ENCODE data around the gene ANKS1B.
"Not testable (repeated sequence)": the region's sequence is repeated elsewhere in the genome, so short reads cannot be mapped to it uniquely, and the experiment has no call there.

ANKS1B gene

GRCh38 chr12:99707883-99708282 lies 276.9 kb downstream of the ANKS1B start:
- no peak for DNase-seq (ENCODE audit: low read depth in 2 of 2, low spot score in 1 of 2)

- no peak for DNase-seq (ENCODE audit: low read depth in 2 of 2, low spot score in 1 of 2)
These were observed 277.8 kb downstream of the ANKS1B start for GRCh38 chr12:99706736-99707473.

GRCh38 chr12:99704458-99704857 lies 280.3 kb downstream of the ANKS1B start:
- DNase-seq (ENCODE audit: low read depth in 2 of 2, low spot score in 1 of 2), result no peak

GRCh38 chr12:99704036-99704435 lies 280.7 kb downstream of the ANKS1B start:
- DNase-seq (ENCODE audit: low read depth in 2 of 2, low spot score in 1 of 2), result no peak

- no peak for DNase-seq (ENCODE audit: low read depth in 2 of 2, low spot score in 1 of 2)
These were observed 284.7 kb downstream of the ANKS1B start for GRCh38 chr12:99700032-99700431.

- no peak for DNase-seq (ENCODE audit: low read depth in 2 of 2, low spot score in 1 of 2)
These were observed 289.7 kb downstream of the ANKS1B start for GRCh38 chr12:99695050-99695449.

GRCh38 chr12:99686142-99686541 lies 298.6 kb downstream of the ANKS1B start:
- DNase-seq (ENCODE audit: low read depth in 2 of 2, low spot score in 1 of 2), result no peak

GRCh38 chr12:99680276-99680675 lies 304.5 kb downstream of the ANKS1B start:
- DNase-seq (ENCODE audit: low read depth in 2 of 2, low spot score in 1 of 2), result no peak

GRCh38 chr12:99670635-99671034 lies 314.1 kb downstream of the ANKS1B start:
- no peak for DNase-seq (ENCODE audit: low read depth in 2 of 2, low spot score in 1 of 2)

- no peak for DNase-seq (ENCODE audit: low read depth in 2 of 2, low spot score in 1 of 2)
These were observed 325.9 kb downstream of the ANKS1B start for GRCh38 chr12:99658671-99659349.

- DNase-seq (ENCODE audit: low read depth in 2 of 2, low spot score in 1 of 2), result no peak
These were observed 335.2 kb downstream of the ANKS1B start for GRCh38 chr12:99649551-99649950.

GRCh38 chr12:99648183-99648582 lies 336.6 kb downstream of the ANKS1B start:
- DNase-seq (ENCODE audit: low read depth in 2 of 2, low spot score in 1 of 2), result no peak

- no peak for DNase-seq (ENCODE audit: low read depth in 2 of 2, low spot score in 1 of 2)
These were observed 337.3 kb downstream of the ANKS1B start, which contains the start of gene GARIN6 for GRCh38 chr12:99647453-99647852. GARIN6 (plus strand) TSS chr12:99647753; CDS start chr12:99648175, 422 bp downstream.

GRCh38 chr12:99644629-99645028 lies 340.1 kb downstream of the ANKS1B start:
- DNase-seq (ENCODE audit: low read depth in 2 of 2, low spot score in 1 of 2), result no peak

- no peak for DNase-seq (ENCODE audit: low read depth in 2 of 2, low spot score in 1 of 2)
These were observed 357.3 kb downstream of the ANKS1B start for GRCh38 chr12:99627459-99627858.

GRCh38 chr12:99624591-99624990 lies 360.1 kb downstream of the ANKS1B start:
- DNase-seq (ENCODE audit: low read depth in 2 of 2, low spot score in 1 of 2), result not testable (repeated sequence)

- DNase-seq (ENCODE audit: low read depth in 2 of 2, low spot score in 1 of 2), result no peak
These were observed 364.6 kb downstream of the ANKS1B start for GRCh38 chr12:99620159-99620479.

GRCh38 chr12:99619389-99620158 lies 365.2 kb downstream of the ANKS1B start:
- DNase-seq (ENCODE audit: low read depth in 2 of 2, low spot score in 1 of 2), result no peak

GRCh38 chr12:99618657-99619056 lies 366.1 kb downstream of the ANKS1B start:
- DNase-seq (ENCODE audit: low read depth in 2 of 2, low spot score in 1 of 2), result no peak

- no peak for DNase-seq (ENCODE audit: low read depth in 2 of 2, low spot score in 1 of 2)
These were observed 373.1 kb downstream of the ANKS1B start for GRCh38 chr12:99611599-99611998.

GRCh38 chr12:99611117-99611516 lies 373.6 kb downstream of the ANKS1B start:
- no peak for DNase-seq (ENCODE audit: low read depth in 2 of 2, low spot score in 1 of 2)
